ENCODE measurements around the gene CDC42BPG. TPM values are rescaled to one million over a fixed set of nuclear protein-coding genes. Genes with fewer than 3 reads are reported as not detected.
A peak's percentile ranks its signal among the peaks of the same experiment; 100 is the strongest.

CDC42BPG gene
- total and polyA plus RNA-seq, 9 of the 15 experiments (the other 6 are each of a cell fraction or from before 2014, with no cell fraction given) = 0.04 to 8.8 (median 2.1) TPM

- TF ChIP-seq ZNF384 (IDR thresholded peaks at IDR 0.05; ENCODE audit: low read depth, low read length) = no peak
- TF ChIP-seq ZNF431 (CRISPR knock-in tag; IDR thresholded peaks at IDR 0.05) = no peak
- no peak for TF ChIP-seq MBD2 (IDR thresholded peaks at IDR 0.05; ENCODE audit: borderline replicate concordance, low read depth)
- peak in 1 of 2 experiments; percentile 47; a peak in 1 of 4 replicates for TF ChIP-seq ZNF639 (CRISPR knock-in tag; conservative IDR thresholded peaks at IDR 0.05 in 1 of 2, IDR thresholded peaks at IDR 0.05 in 1 of 2)
- no peak for TF ChIP-seq BRD4 (IDR thresholded peaks at IDR 0.05)
- TF ChIP-seq MLLT1 (IDR thresholded peaks at IDR 0.05) = peak in 1 of 2 experiments; percentile 88; a peak in 2 of 4 replicates
- no peak for TF ChIP-seq RBM14 (IDR thresholded peaks at IDR 0.05; ENCODE audit: borderline replicate concordance, insufficient read depth, low read depth, low read length)
- no peak for TF ChIP-seq ZSCAN32 (CRISPR knock-in tag; IDR thresholded peaks at IDR 0.05)
- TF ChIP-seq REST (IDR thresholded peaks at IDR 0.05; ENCODE audit: borderline replicate concordance) = no peak
- no peak for TF ChIP-seq REST (CRISPR knock-in tag; IDR thresholded peaks at IDR 0.05; ENCODE audit: low read depth)
- no peak for TF ChIP-seq FOXM1 (IDR thresholded peaks at IDR 0.05; ENCODE audit: low read depth)
- TF ChIP-seq FOXM1 (CRISPR knock-in tag; IDR thresholded peaks at IDR 0.05; ENCODE audit: low read depth) = no peak
- no peak for TF ChIP-seq ZKSCAN3 (CRISPR knock-in tag; IDR thresholded peaks at IDR 0.05)
- no peak for TF ChIP-seq TARDBP (IDR thresholded peaks at IDR 0.05)
- TF ChIP-seq COPS2 (conservative IDR thresholded peaks at IDR 0.05) = no peak
- TF ChIP-seq FOS (IDR thresholded peaks at IDR 0.05; ENCODE audit: extremely low read depth, insufficient read length) = no peak
- TF ChIP-seq MAX (CRISPR knock-in tag; IDR thresholded peaks at IDR 0.05) = 0 out of 2 replicates have a peak, but pooled peaks have one; percentile 11
- TF ChIP-seq CC2D1A (IDR thresholded peaks at IDR 0.05) = no peak
- no peak for TF ChIP-seq ZNF274 (IDR thresholded peaks at IDR 0.05; ENCODE audit: borderline replicate concordance, low read depth, low read length)
- TF ChIP-seq ZSCAN29 (IDR thresholded peaks at IDR 0.05) = no peak
Measured at GRCh38 chr11:64810891-64811272, 33.6 kb downstream of the CDC42BPG start (continued).

All from K562 (cell line).